ENCODE data around the gene CCNYL1.

GRCh38 chr2:207777124-207777523 lies 65.7 kb downstream of the CCNYL1 start:
- no peak for TF ChIP-seq CTCF (IDR thresholded peaks at IDR 0.05; ENCODE audit: low read depth, low read length)
- no peak for TF ChIP-seq EZH2phosphoT487 (IDR thresholded peaks at IDR 0.05; ENCODE audit: low read depth)

Data from OCI-LY3 (cell line).